ENCODE measurements around the gene MRAS. TPM values are rescaled to one million over a fixed set of nuclear protein-coding genes. Genes with fewer than 3 reads are reported as not detected.

The MRAS gene
- polyA plus RNA-seq, 1 donor (not counting 4 experiments of a cell fraction or from before 2014, with no cell fraction given): 7.7 TPM

DNA sequence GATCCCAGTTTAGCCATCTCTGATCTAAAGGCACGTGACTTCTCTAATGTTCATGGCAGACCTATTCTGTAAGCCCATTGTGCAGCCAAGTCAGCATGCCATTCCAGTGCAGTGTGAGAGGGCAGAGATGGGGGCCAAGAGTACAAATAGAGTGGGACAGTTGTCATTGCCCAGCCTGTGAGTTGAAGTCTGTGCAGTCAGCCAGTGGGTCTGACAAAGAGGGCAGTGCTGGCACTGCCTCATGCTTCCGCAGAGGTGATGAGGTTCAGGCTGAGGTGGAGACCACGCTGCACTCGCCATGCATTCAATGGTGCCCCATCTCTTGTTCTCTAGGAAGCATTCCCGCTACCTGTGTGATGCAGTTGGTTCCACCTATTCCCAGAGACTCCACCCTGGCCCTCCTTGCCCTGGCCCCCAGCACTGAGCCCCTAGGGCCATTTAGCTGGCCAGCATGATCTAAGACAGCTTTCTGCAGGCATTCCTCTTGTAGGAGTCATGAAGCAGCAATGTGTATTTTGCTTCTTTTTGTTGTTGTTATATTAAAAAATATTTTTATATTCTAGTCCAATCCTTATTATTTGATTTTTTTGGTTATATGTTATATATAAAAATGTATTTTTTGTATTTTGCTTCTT, 3.7 kb downstream of the MRAS start:
- Histone ChIP-seq H3K9ac (ENCODE audit: control insufficient read depth, extremely low read depth, insufficient read depth, low read length) (no peak overlapping the region), H3K9me1 (ENCODE audit: control insufficient read depth, extremely low read depth, insufficient read depth, low read length) (no peaks in the 10 kb centered on the region), H3K36me3 (ENCODE audit: control insufficient read depth in 2 of 2, extremely low read depth in 1 of 2, insufficient read depth in 2 of 2, low read length in 2 of 2) (no peaks in the 10 kb centered on the region), H3K4me1 (ENCODE audit: control insufficient read depth, extremely low read depth, insufficient read depth, low read length) (peaks cover 3% of the 10 kb centered on the region), H2AFZ (ENCODE audit: control insufficient read depth, low read length) (no peak overlapping the region), H3K27ac (ENCODE audit: control insufficient read depth, insufficient read depth, low read length) (no peak overlapping the region), H3K79me2 (ENCODE audit: control insufficient read depth, insufficient read depth, low read length) (no peaks in the 10 kb centered on the region), H3K4me3 (ENCODE audit: control insufficient read depth in 2 of 3, extremely low read depth in 1 of 3, insufficient read depth in 2 of 3, low read depth in 1 of 3, low read length in 3 of 3) (no peak overlapping the region), H4K20me1 (ENCODE audit: control insufficient read depth, extremely low read depth, insufficient read depth, low read length) (no peaks in the 10 kb centered on the region), H3K4me2 (ENCODE audit: control insufficient read depth, extremely low read depth, insufficient read depth, low read depth, low read length) (no peak overlapping the region), H3K27me3 (ENCODE audit: control insufficient read depth, extremely low read depth, insufficient read depth, low read length) (no peaks in the 10 kb centered on the region), H3K9me3 (ENCODE audit: control insufficient read depth, low read depth, low read length) (no peaks in the 10 kb centered on the region)
- DNase-seq (ENCODE audit: low read depth, low spot score) (no peak), FAIRE-seq (no peak)
- dilution Hi-C loops (cut with MboI; ENCODE audit: extremely low pct_ligation_motif_present, low sequenced_read_pairs): no loop called here
- TF ChIP-seq EZH2 (IDR thresholded peaks at IDR 0.05; ENCODE audit: low read length): no peak
- TF ChIP-seq, protein P1, sequence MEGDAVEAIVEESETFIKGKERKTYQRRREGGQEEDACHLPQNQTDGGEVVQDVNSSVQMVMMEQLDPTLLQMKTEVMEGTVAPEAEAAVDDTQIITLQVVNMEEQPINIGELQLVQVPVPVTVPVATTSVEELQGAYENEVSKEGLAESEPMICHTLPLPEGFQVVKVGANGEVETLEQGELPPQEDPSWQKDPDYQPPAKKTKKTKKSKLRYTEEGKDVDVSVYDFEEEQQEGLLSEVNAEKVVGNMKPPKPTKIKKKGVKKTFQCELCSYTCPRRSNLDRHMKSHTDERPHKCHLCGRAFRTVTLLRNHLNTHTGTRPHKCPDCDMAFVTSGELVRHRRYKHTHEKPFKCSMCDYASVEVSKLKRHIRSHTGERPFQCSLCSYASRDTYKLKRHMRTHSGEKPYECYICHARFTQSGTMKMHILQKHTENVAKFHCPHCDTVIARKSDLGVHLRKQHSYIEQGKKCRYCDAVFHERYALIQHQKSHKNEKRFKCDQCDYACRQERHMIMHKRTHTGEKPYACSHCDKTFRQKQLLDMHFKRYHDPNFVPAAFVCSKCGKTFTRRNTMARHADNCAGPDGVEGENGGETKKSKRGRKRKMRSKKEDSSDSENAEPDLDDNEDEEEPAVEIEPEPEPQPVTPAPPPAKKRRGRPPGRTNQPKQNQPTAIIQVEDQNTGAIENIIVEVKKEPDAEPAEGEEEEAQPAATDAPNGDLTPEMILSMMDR (optimal IDR thresholded peaks at IDR 0.05 in 1 of 3, IDR thresholded peaks at IDR 0.05 in 1 of 3, conservative IDR thresholded peaks at IDR 0.05 in 1 of 3; ENCODE audit: extremely low read depth in 1 of 3, insufficient read depth in 2 of 3, low read length in 3 of 3): no peak

DNA sequence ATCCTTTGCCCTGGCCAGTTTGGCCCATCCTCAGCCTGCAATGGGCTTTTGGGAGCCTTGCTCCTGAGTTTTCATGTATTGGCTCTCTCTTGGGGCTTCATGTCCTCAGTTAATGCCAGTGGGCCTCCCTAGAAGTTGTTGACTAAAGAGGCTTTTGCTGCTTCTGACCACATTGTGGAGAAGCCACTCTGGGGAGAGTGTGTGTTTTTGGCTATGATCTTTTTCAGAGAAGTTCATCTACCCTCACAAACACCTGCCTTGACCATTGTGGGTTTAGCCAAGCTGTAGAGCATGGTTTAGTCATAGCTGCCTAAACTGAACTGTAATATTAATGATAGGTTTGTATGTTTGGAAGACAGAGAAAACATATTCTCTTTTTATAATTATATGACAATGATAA, 6.0 kb downstream of the MRAS start:
- dilution Hi-C loops (cut with MboI; ENCODE audit: extremely low pct_ligation_motif_present, low sequenced_read_pairs): no loop called here
- Histone ChIP-seq H3K27me3 (ENCODE audit: control insufficient read depth, extremely low read depth, insufficient read depth, low read length) (no peaks in the 10 kb centered on the region), H3K4me3 (ENCODE audit: control insufficient read depth in 2 of 3, extremely low read depth in 1 of 3, insufficient read depth in 2 of 3, low read depth in 1 of 3, low read length in 3 of 3) (no peak overlapping the region), H2AFZ (ENCODE audit: control insufficient read depth, low read length) (no peak overlapping the region), H3K9ac (ENCODE audit: control insufficient read depth, extremely low read depth, insufficient read depth, low read length) (no peak overlapping the region), H3K9me3 (ENCODE audit: control insufficient read depth, low read depth, low read length) (no peaks in the 10 kb centered on the region), H3K9me1 (ENCODE audit: control insufficient read depth, extremely low read depth, insufficient read depth, low read length) (no peaks in the 10 kb centered on the region), H4K20me1 (ENCODE audit: control insufficient read depth, extremely low read depth, insufficient read depth, low read length) (no peaks in the 10 kb centered on the region), H3K79me2 (ENCODE audit: control insufficient read depth, insufficient read depth, low read length) (no peaks in the 10 kb centered on the region), H3K36me3 (ENCODE audit: control insufficient read depth in 2 of 2, extremely low read depth in 1 of 2, insufficient read depth in 2 of 2, low read length in 2 of 2) (no peaks in the 10 kb centered on the region), H3K4me2 (ENCODE audit: control insufficient read depth, extremely low read depth, insufficient read depth, low read depth, low read length) (no peak overlapping the region), H3K4me1 (ENCODE audit: control insufficient read depth, extremely low read depth, insufficient read depth, low read length) (peaks cover 3% of the 10 kb centered on the region), H3K27ac (ENCODE audit: control insufficient read depth, insufficient read depth, low read length) (no peak overlapping the region)
- no peak for DNase-seq (ENCODE audit: low read depth, low spot score)
- TF ChIP-seq, protein P1 (optimal IDR thresholded peaks at IDR 0.05 in 1 of 3, IDR thresholded peaks at IDR 0.05 in 1 of 3, conservative IDR thresholded peaks at IDR 0.05 in 1 of 3; ENCODE audit: extremely low read depth in 1 of 3, insufficient read depth in 2 of 3, low read length in 3 of 3): no peak
- TF ChIP-seq EZH2 (IDR thresholded peaks at IDR 0.05; ENCODE audit: low read length): no peak
- FAIRE-seq: no peak
